NCI-H2227 treated with DMSO at 0.1 percent for 48 hours (cell line): ENCODE measurements around the gene SLC38A10.
"Not testable (repeated sequence)": the region's sequence is repeated elsewhere in the genome, so short reads cannot be mapped to it uniquely, and the experiment has no call there.

Experiments
- DNase-seq: peaks from one replicate; lab custom pipeline; 2025; lab: John Stamatoyannopoulos, UW

The SLC38A10 gene

GRCh38 chr17:81230043-81230820 is 64.9 kb downstream of the SLC38A10 start:
- no peak for DNase-seq

GRCh38 chr17:81229666-81229920 is 65.5 kb downstream of the SLC38A10 start:
- DNase-seq = no peak

GRCh38 chr17:81228834-81229665 is 66.1 kb downstream of the SLC38A10 start:
- DNase-seq = no peak

GRCh38 chr17:81228420-81228819 is 66.7 kb downstream of the SLC38A10 start:
- no peak for DNase-seq

GRCh38 chr17:81227630-81228029 is 67.5 kb downstream of the SLC38A10 start:
- not testable (repeated sequence) for DNase-seq

- DNase-seq = no peak
These were observed 71.4 kb downstream of the SLC38A10 start for GRCh38 chr17:81223762-81224130.

- peak; percentile 94 for DNase-seq
These were observed 72.0 kb downstream of the SLC38A10 start, which contains the start of gene CEP131 for GRCh38 chr17:81222906-81223761. Gene CEP131, minus strand, starts transcription at chr17:81222965. Its CDS starts 2,909 bp downstream, at chr17:81220056.

- DNase-seq = no peak
These were observed 72.5 kb downstream of the SLC38A10 start for GRCh38 chr17:81222620-81222905.

- DNase-seq = no peak
These were observed 73.1 kb downstream of the SLC38A10 start for GRCh38 chr17:81221842-81222619.

- DNase-seq = no peak
These were observed 73.7 kb downstream of the SLC38A10 start for GRCh38 chr17:81221371-81221841.

- no peak for DNase-seq
These were observed 75.5 kb downstream of the SLC38A10 start for GRCh38 chr17:81219476-81220180.

- no peak for DNase-seq
These were observed 76.1 kb downstream of the SLC38A10 start for GRCh38 chr17:81218991-81219390.

- no peak for DNase-seq
These were observed 76.6 kb downstream of the SLC38A10 start for GRCh38 chr17:81218459-81218858.

- no peak for DNase-seq
These were observed 77.6 kb downstream of the SLC38A10 start for GRCh38 chr17:81217491-81217890.

GRCh38 chr17:81213978-81214377 is 81.1 kb downstream of the SLC38A10 start:
- no peak for DNase-seq

GRCh38 chr17:81212365-81212764 is 82.7 kb downstream of the SLC38A10 start:
- DNase-seq = no peak

GRCh38 chr17:81210868-81211267 is 84.2 kb downstream of the SLC38A10 start:
- DNase-seq = no peak

GRCh38 chr17:81210466-81210865 is 84.6 kb downstream of the SLC38A10 start:
- DNase-seq = no peak

- DNase-seq = no peak
These were observed 86.0 kb downstream of the SLC38A10 start for GRCh38 chr17:81209141-81209540.

GRCh38 chr17:81208651-81209050 is 86.5 kb downstream of the SLC38A10 start:
- DNase-seq = no peak
